Testis (tissue), 2 donors: Measurements from ENCODE around the gene RAB3C.

Experiments
- POLR2A ChIP-seq: fragments of 450-650 bp; IDR thresholded peaks from one replicate; pipeline ENCODE4 v1.6.1; 2017; ENCODE audit warnings: antibody characterized with exemption, mild to moderate bottlenecking, moderate library complexity
- TF ChIP-seq, protein P1 (sequence below), 3 experiments: fragments of 450-650 bp in 2 of 3; fragments of 200-600 bp in 1 of 3; sonication (generic) in 1 of 3; IDR thresholded peaks; one replicate each; pipeline ENCODE4 v1.5.1; 2016 to 2019; ENCODE audit warnings: antibody characterized with exemption in 3 of 3, mild to moderate bottlenecking in 2 of 3, moderate library complexity in 1 of 3

DNA sequence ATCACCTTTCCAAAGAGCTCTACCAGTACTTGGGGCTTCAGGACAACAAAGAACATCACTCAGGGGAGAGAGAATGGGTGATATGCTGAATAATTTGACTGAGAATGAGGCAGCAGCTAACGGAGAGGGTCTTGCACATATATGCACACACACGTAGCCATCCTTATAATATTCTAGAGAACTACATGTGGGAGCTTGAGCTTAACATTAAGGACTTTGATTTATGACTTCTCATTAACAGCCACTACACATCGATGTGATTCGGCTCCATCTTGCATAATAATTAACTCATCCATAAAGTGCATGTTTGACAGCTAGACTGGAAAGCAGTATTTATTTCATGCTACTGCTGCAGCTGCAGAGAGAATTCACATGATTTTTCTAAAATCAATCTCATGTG is 163.4 kb downstream of the RAB3C start:
- TF ChIP-seq, protein P1, sequence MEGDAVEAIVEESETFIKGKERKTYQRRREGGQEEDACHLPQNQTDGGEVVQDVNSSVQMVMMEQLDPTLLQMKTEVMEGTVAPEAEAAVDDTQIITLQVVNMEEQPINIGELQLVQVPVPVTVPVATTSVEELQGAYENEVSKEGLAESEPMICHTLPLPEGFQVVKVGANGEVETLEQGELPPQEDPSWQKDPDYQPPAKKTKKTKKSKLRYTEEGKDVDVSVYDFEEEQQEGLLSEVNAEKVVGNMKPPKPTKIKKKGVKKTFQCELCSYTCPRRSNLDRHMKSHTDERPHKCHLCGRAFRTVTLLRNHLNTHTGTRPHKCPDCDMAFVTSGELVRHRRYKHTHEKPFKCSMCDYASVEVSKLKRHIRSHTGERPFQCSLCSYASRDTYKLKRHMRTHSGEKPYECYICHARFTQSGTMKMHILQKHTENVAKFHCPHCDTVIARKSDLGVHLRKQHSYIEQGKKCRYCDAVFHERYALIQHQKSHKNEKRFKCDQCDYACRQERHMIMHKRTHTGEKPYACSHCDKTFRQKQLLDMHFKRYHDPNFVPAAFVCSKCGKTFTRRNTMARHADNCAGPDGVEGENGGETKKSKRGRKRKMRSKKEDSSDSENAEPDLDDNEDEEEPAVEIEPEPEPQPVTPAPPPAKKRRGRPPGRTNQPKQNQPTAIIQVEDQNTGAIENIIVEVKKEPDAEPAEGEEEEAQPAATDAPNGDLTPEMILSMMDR (IDR thresholded peaks at IDR 0.05) = no peak
- no peak for TF ChIP-seq POLR2A
